CD4-positive, alpha-beta T cell treated with Interleukin-6 for 4 hours (primary cell): Measurements from ENCODE around the gene EXOC6.
A peak's percentile ranks its signal among the peaks of the same experiment; 100 is the strongest.
"Not testable (repeated sequence)": the region's sequence is repeated elsewhere in the genome, so short reads cannot be mapped to it uniquely, and the experiment has no call there.

Experiments used
- DNase-seq: peaks from one replicate; pipeline ENCODE4 v3.0.0-alpha.2; 2020; ENCODE audit warnings: mixed read lengths

The EXOC6 gene

DNA sequence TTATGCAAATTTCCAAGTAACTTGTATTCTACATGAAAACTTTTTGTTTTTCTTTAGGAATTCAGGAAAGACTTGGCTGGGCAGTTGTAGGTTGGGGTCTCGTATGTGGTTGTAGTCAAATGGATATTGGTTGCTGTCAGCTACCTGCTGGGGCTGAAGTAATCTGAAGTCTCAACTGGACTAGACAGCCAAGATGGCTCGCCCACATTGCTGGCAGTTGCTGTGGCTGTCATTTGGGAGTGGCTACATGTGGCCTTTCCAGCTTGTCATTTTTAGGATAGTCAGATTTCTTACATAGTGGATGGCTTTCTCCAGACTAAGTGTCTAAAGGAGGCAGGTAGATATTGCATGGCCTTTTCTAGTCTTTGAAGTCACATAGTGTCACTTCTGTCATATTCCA, 32.6 kb downstream of the EXOC6 start:
- DNase-seq, result no peak

DNA sequence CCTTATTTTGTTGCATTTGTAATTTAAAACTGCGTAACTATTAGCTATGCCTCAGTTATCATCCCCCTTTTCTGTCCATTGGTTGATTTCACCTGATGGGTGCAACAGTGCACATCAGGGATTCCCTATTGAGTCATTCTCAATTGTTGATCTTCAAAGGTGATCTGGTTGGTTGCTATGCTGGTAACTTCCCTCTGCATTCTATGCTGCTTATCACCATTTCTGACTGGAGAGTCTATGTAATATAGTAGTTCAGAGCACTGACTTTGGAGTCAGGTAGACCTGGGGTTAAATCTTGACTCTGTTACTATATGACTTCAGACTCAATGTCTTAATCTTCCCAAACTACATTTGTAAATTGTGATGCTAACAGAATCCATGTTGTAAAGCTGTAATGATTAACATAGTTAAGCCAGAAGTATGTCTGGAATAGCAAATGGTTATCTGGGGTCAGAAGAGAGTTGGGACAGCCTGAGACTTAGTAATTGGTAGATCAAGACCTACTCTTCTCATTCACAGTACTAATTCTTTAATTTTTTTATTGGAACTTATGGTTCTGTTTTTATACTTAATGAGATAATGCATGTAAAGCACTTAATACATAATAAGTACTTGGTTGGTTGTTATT, 38.1 kb downstream of the EXOC6 start:
- no peak for DNase-seq

DNA sequence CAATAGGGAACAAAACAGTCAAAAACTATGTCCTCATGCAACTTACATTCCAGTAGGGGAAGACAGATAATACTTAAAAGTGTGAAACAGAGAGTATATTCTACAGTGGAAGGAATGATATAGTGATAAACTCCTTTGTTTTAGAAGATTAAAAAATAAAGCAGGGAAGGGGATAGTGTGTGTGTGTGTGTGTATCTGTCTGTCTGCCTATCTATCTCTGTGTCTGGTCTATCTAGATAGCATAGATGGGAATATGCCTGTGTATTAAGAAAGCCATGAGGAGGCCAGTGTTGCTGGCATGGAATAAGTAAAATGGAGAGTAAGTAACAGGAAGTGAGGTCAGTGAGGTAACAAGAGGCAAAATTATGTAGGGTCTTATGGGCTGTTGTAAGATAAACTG, 42.2 kb downstream of the EXOC6 start:
- DNase-seq, result no peak

DNA sequence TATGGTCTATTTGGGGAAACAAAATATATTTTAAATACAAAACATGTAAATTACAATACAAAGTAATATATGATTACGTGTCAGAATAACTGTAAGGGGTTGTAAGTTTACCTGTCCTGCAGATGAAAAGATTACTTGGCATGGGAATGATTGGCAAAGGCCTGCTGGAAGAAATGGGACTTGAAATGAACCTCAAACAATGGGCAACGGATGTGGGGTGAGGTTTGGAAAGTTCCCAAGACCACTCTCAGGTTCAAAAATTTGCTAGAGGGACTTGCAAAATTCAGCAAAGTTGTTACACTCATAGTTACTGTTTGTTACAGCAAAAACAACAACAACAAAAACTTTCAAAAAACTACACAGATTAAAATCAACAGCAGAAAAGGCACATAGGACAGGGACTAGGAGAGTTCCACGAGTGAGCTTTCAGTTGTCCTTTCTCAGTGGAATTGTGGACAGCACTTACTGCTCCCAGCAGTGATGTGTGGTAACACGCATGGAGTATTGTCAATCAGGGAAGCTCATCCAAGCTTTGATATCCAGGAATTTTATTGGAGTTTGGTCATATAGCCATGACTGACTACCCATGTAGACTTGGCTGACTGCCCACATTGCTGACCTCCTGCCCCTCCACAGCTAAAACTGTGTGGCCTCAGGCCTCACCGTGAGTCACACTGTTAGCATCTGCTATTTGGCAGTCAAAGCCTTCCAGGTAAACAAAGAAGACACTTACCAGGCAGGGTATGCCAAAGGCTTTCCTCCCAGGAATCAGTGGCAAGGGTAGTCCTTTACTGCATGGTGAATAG, 43.8 kb downstream of the EXOC6 start:
- DNase-seq, result no peak

DNA sequence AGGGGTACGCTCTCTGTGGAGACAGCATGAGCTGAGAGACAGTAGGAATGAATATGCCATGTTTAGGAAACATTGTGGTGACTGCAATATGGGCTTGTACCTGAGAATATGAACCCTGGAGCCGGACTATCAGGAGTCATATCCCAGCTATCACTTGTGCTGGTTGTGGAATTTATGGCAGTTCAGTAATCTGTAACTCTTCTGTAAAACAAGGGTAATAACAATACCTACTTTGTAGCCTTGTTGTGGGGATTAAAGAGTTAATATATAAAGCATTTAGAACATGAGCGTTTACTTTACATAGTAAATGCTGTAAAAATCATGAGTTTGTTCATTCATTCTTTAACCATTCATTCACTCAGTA, 44.4 kb downstream of the EXOC6 start:
- no peak for DNase-seq

DNA sequence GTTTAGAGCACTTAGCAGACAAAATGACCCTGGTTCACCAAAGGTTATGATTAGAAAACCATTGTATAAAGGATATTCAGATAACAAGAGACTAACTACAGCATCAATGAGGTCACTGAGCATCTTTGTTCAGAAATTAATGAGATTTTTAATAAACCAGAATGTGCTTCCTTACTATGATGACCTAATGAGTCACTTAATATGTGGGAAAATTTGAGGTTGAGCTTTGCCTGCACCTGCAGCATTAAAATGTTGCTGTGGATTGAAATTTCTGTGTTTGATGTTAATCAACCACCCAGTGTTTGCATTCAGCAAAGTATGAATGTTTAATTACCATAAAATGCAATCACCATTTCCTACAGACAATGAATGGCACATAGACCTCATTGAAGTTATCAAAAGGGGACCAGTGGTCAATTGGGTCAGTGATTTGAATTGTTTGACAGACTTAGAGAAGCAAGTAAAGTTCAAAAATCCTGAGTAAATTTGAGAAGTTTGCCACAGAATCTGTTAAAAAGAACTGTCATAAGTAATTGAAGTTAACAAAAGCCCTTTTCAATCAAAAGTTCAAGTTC, 45.8 kb downstream of the EXOC6 start:
- no peak for DNase-seq

DNA sequence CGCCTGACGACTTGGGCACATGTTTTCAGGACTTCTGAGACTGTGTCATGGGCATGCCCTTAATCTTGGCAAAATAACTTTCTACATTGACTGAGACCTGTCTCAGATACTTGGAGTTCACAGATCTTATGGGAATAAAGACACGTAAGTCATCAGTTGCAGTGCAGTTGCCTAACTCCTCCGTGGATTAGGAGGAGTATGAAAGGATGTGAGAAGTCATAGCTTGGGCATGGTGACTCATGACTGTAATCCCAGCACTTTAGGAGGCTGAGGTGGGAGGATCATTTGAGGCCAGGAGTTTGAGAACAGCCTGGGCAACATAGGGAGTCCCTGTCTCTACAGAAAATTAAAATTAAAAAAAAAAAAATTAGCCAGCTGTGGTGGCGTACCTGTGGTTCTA, 49.6 kb downstream of the EXOC6 start:
- DNase-seq, result no peak

DNA sequence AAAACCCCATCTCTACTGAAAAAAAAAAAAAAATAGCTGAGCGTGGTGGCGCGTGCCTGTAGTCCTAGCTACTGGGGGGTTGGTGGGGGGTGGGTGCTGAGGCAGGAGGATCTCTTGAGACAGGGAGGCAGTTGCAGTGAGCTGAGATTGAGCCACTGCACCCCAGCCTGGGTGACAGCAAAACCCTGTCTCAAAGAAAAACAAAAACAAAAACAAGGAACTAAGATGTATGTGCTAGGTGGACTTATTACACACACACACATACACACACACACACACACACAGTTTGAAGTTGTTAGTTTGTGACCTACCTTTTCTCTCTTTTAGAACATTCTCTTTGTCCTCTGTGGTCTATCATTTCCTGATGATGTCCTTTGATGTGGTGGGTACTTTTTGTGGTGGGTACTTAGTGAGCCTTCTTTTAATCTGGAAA, 53.5 kb downstream of the EXOC6 start:
- DNase-seq, result peak; percentile 21

DNA sequence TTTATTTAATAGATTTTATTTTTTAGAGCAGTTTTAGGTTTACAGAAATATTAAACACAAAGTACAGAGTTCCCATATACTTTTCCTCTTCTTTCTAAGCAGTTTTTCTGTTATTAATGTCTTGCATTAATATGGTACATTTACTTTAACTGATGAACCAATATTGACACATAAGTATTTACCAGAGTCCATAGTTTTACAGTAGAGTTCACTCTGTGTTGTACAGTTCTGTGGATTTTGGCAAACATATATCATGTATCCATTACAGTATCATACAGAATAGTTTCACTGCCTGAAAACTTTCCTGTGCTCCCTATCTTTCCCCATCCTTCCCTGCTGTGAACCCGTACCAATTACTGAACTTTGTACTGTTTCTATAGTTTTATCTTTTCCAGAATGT, 55.3 kb downstream of the EXOC6 start:
- no peak for DNase-seq

DNA sequence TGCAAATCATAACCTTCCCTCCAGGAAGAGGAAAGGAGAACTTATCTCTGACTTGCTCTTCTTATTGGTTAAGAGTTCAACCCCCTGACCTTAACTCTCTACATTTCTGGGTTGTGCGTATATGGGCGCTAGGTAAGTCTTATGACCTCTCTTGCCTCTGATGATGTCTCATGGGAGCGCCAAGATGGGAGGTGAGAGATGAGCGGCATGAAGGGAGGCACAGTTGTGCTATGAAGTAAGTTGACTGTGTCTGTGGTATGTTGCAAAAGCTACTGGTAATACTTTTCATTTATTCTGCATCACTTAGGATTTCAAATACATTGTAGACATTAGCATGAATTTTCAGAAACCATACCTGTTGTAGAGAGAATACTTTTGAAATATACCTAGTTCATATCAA, 59.0 kb downstream of the EXOC6 start:
- DNase-seq, result no peak

DNA sequence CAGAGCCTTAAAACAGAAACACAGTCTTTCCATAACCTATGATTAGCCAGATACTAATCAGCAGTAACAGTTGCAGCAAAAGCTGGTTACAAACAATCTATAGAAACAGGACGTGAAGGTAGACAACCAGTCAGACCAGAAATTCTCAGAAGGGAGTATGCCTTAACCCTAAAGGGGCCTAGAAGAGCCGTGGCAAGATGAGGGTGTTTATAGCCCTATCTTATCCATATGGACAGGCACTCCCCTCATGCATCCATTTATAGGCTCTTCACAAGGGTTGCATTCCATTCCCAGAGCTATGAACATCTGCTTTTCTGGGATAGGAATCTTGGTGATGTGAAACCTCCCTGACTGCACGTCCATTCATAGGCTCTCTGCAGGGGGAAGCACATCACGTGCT, 64.3 kb downstream of the EXOC6 start:
- DNase-seq, result not testable (repeated sequence)

DNA sequence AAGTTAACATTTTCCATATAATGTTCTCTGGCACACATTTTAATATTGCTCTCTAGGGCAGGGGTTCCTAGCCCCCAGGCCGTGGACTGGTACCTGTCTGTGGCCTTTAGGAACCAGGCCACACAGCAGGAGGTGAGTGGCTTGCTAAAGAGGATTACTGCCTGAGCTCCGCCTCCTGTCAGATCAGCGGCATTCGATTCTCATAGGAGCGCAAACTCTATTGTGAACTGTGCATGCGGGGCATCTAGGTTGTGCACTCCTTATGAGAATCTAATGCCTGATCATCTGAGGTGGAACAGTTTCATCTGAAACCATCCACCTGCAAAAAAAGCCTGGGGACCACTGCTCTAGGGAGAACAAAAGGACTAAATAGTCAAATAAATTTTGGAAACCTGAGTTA, 65.7 kb downstream of the EXOC6 start:
- no peak for DNase-seq

DNA sequence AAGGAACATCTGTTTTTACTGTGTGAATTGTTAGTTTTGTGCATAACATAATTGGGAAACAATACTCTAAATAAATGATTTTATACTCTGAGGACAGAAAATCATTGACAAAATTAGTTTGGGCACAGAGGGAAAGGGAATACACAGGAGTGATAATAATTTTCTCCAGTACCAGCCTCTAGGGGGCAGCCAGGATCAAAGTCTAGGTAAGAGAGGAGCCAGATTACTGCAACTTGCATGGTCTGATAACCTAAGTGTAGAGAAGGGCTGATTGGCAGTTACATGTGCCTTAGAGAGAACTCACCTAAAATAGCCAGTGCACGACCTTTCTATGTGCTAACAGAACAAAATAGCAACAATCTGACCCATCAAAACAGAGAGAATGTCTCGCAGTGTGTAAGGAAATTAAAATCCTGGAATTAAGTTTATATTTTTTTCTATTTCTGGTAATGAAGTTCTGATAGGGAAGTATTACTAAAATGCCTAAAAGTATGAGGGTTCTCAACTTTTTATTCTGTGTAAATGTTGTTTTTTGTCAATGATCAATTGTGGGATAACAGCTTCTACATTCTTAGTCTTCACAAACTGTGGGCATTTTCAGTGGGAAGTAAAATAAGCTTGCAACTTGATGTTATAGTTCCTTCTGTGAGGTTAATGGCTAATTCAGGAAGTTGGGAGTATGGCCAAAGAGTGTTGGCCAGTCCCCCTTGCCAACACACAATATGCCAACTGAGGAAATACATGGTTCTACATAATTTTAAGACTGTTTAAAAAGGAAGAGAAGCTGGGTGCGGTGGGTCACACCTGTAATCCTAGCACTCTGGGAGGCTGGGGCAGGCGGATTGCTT, 66.4 kb downstream of the EXOC6 start:
- DNase-seq, result peak; percentile 60

DNA sequence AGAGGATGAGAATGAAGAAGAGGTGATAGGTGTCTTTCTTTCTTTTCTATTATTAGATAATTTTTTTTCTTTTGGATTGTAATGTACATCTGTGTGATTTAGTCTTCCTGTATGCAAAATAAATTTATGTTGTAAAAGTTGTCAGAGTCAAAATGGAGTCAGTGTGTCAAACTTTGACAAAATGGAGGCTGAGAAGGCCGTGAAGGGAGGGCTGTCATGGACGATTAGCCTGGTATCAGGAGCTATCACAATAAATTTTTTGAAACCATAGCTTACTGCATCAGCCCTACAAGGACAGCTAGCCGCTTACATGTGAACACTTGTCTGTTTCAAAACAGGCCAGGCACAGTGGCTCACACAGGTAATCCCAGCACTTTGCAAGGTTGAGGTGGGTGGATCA, 67.6 kb downstream of the EXOC6 start:
- DNase-seq, result no peak

DNA sequence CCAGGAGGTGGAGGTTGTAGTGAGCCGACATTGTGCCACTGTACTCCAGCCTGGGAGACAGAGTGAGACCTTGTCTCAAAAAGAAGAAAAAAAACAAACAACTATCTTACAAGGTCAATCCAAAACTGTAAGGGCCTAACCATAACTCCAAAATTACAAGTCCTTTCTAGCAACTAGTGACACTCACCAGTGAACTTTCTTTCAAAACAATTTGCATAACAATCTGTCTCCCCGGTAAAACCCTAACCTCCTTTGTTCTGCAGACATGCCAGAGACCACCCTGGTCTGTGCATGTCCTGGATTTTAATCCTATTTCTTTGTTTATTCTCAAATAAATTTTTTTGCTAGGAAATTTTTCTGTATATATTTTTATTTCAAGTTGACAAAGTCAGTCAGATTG, 68.1 kb downstream of the EXOC6 start:
- DNase-seq, result no peak

DNA sequence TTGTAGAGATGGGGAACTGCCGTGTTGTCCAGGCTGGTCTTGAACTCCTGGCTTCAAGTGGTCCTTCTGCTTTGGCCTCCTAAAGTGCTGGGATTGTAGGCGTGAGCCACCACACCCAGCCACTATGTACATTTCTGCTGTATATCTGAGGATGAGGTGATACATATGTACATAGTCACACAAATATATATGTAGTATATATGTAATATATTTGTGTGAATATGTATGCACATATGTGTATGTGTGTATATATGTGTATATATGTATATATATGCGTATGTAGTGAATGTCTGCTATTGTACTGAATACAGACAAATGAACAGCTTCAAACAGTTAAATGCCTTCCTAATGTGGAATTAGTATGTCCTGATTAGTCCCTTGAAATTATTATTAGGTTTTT, 70.3 kb downstream of the EXOC6 start:
- no peak for DNase-seq

DNA sequence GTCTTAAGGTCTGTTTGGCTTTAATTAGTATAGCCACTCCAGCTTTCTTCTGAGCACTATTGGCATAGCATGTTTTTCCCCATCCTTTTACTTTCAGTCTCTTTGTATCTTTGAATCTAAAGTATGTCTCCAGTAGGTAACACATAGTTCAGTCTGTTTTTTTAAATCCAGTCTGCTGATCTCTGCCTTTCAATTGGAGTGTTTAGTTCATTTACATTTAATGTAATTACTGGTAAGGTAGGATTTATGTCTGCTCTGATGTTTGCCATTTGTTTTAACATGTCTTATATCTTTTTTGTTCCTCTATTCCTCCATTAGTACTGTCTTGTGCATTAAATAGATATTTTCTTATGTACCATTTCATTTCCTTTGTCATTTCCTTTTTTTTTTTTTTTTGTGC, 72.5 kb downstream of the EXOC6 start:
- DNase-seq, result no peak

DNA sequence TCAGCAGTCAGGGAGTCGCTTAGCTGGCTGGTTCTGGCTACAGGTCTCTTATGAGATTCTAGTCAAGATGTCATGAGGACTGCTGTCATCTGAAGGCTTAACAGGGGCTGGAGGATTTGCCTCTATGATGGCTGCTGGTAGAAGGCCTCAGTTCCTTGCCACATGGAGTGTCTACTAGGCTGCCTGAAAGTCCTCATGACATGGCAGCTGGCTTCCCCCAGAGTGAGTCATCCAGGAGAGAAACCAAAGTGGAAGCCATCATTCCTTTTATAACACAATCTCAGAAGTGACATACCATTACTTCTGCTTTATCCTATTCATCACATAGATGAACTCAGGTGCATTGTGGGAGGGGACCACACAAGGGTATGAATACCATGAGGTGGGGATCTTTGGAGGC, 75.1 kb downstream of the EXOC6 start:
- DNase-seq, result no peak

DNA sequence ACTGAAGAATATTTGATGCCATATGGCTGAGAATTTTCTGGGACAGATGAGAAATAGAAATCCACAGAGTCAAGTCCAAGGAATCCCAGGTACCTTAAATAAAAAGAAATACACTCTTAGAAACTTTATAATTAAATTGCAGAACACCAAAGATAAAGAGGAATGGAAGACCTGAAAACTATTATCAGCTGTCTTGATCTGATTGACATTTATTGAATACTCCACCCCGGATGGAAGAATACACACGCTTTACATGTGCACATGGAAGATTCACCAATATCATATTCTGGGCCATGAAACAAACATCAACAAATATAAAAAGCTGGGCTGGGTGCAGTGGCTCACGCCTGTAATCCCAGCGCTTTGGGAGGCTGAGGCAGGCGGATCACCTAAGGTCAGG, 81.6 kb downstream of the EXOC6 start:
- no peak for DNase-seq

DNA sequence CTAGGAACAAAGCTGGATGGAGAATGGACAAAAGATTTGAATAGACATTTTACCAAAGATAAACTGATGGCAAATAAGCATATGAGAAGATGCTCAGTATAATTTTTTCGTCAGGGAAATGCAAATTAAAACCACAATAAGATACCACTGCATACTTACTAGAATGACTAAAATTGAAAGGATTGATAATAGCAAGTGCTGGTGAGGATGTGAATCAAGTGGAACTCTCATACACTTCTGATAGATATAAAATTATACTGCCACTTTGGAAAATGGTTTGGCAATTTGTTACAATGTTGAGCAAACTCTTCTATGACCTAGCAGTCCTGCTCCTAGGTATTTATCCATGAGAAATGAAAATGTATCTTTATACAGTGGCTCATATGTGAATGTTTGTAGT, 83.3 kb downstream of the EXOC6 start:
- no peak for DNase-seq

DNA sequence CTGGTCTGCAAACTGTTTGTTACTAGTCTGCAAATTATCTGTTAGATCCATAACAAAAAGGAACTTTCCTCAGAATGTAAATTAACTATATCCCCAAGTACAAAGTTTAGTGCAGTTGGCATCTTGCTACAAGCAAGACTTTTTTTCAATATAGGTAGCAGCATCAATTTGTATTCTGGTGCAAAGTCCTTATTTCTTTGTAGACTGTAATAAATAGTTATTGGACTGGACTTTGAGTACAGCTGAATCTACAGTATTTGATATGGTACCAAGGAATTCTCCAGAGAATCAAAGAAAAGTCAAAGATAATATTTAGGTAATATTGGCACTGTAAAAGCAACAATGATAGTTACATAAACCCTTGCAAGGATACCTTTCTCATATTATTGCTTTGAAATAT, 89.6 kb downstream of the EXOC6 start:
- no peak for DNase-seq

DNA sequence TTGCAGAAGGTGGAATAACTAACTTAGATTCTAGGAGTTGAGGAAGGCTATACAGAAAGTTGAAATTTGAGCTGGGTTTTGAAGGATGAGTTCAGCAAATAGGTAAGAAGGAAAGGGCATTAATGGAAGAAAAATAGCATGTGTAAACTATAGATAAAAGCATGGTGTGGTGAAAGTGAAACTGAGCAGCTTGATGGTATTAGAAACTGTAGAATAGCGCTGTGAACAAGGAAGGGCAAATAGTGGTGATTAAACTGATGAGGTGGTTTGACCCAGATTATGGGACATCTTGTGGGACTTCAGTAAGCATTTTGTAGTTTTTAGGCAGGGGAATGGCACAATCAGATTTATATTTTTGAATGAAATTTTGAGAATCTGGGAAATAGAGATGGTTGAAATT, 90.5 kb downstream of the EXOC6 start:
- DNase-seq, result no peak

DNA sequence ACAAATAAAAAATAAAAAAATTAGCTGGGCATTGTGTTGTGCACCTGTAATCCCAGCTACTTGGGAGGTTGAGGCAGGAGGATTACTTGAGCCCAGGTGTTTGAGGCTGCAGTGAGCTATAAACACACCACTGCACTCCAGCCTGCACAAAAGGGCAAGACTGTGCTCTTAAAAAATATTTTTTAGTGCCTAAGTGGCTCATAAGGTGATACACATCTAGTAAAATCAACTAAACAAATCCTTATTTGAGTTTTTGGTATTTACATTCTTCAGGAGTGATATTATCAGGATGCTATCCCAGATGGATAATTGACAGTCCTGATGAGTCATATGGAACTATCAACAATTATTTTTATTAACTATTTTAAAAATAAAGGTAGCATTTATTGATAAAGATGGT, 93.9 kb downstream of the EXOC6 start:
- no peak for DNase-seq

DNA sequence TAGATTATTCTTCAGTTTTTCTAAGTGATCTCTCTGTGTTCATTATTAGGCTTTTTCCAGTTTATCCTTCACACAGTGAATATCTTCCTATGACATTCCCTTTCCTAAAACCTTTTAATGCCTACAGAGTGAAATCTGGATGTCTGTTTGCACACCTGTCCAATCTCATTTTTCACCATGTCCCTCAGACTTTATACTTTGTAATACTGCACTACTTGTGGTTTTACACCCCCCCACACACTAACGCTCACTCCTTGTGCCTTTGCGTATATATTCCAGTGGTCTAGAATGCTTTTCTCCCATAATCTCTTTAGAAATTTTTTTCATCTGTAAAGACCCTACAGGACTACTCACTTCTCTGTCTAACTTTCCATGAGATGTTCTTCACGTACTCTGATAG, 98.2 kb downstream of the EXOC6 start:
- DNase-seq, result no peak
